GM21786 (cell line): Measurements from ENCODE around the gene ITGB5.

Experiments used
- ATAC-seq: cut with Tn5 transposase; IDR thresholded peaks from one replicate; pipeline ENCODE4 v1.9.1; 2021; ENCODE audit not compliant: unreplicated experiment

Gene ITGB5

GRCh38 chr3:124867511-124867910 lies 19.7 kb downstream of the ITGB5 start:
- ATAC-seq: no peak

GRCh38 chr3:124862006-124862405 lies 25.2 kb downstream of the ITGB5 start:
- ATAC-seq: no peak

DNA sequence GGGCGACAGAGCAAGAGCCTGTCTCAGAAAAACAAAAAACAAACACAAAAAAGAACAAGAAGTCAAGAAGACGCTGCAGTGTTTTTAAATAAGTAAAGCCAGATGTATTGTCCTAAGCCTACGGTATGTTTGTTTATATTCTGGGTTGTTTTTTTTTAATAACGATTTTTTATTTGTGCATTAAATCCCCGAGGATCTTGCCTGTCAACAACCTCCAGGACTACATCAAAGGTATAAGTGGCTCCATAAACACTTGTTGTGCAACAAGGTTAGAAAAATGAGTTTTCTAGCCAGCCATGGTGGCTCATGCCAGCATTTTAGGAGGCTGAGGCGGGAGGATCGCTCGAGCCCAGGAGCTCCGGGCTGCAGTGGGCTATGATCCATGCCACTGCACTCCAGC lies 26.1 kb downstream of the ITGB5 start:
- no peak for ATAC-seq

- no peak for ATAC-seq
Measured at GRCh38 chr3:124860599-124860998, 26.6 kb downstream of the ITGB5 start.

DNA sequence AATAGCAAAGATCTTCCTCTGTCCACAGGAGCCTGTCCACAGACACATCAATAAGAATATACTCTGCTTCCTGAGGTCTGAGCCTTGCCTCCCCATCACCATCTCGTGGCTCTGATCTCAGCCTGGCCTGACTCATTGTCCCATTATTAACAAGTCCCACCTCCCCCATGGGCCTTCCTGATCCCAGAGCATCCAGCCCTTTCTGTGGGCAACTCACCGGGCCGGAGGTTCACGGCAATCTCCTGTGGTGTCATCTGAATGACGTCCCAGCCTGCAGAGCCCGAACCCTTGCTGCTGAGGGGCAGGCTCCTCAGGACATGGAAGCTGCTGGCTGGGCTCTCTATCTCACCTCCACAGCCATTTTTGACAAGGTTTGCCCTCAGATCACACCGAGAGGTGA lies 28.1 kb downstream of the ITGB5 start:
- ATAC-seq: no peak

GRCh38 chr3:124858275-124858674 lies 28.9 kb downstream of the ITGB5 start:
- ATAC-seq: no peak

DNA sequence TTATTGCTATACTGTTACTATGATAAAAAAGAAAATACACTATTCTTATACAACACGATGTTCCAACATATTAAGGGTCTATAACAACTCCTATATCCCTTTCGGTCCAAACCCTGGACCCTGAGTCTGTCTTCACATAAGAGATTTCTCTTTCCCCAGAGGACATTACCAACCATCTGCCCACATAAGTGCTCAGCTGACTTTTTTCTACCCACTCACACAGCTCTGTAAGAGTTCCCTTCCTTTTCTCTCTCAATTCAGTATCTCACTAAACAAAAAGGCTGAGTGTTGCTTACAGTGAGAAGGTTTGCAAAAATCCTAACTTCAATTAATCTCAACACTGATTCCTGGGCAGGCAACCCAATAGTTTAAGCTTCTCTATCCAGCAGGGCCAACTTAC lies 30.5 kb downstream of the ITGB5 start:
- no peak for ATAC-seq

DNA sequence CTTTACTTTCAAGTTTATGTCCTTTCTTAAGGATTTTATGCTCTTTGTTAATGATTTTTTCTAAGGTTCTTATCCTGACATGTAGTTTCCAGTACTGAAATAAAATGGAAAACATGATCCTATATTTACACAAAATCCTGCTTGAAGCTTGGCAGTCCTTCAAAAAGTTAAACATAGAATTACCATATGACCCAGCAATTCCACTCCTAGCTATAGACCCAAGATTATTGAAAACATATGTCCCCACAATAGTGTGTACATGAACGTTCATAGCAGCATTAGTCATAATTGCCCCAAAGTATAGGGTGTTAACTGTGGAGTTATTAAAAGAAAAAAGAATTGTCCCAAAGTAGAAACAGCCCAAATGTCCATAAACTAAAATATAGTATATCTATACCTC lies 33.2 kb downstream of the ITGB5 start:
- ATAC-seq: no peak

DNA sequence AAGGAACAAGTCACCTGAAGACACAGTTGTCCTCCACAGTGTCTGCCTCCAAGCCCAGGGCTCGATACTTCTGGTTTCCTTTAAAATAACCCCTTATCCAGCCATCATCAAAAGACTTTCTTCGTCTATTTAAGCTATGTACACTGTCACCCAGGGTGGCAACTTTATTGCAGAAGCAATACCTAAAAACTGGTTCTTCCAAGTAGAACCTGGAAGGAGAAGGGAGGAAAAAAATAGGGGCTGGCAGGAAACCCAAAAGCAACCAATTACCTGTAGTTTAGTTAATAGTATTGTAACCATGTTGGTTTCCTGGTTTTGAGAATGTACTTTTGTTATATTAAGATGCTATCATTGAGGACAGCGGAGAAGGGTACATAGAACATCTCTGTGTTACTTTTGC lies 33.7 kb downstream of the ITGB5 start:
- ATAC-seq: no peak

DNA sequence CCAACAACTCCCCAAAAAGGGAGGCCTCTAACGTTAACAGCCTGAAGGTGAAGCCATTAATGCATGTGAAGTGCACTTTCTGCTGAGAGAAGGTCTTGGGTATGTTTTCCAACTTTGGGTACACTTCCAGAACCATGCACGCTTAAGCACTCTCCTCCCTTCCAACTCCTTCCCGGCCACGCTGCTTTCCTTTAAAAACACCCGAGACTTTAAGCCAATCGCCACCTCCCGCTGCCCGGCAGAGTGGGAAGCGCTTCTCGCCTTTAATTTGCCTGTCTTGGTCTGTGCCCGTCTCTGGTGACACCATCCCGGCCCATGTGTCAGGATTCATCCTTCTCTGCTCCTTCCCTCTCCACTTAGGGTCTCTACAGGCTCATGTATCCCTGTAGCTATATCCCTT lies 35.3 kb downstream of the ITGB5 start:
- no peak for ATAC-seq

DNA sequence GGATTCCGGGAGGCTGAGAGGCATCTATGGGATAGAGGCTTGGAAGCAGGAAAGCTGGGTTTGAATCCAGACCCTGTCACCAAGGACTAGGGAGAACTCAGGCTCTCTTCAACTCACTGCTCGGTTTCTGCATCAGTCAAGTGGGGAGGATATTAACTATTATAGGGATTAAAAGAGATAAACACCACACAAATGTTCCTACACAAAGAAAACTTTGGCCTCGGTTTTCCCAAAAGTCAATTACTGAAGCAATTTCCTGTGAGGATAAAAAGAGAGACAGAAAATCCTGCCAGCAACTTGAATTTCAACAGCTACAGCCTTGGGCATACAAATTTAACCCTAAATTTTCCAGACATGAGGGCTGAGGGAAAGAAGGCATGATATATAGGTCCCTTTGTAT lies 36.0 kb downstream of the ITGB5 start:
- ATAC-seq: no peak

DNA sequence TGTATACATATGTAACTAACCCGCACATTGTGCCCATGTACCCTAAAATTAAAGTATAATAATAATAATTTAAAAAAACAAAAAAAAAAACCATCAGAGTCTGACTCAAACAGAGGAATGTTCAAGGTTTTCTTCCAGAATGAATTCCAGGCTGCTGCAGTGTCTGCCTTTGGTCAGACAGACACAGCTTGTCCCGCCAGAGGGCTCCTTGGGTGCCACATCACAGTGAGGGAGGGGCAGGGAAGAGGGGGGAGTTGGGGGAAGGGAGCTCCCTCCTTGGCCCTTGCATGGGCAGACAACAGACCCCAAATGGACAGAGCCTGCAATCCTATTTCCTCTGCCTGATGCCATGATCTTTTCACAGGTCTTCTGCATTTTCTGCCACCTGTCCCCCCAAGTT lies 36.5 kb downstream of the ITGB5 start:
- no peak for ATAC-seq

- ATAC-seq: no peak
Measured at GRCh38 chr3:124850212-124850611, 37.0 kb downstream of the ITGB5 start.

- ATAC-seq: no peak
Measured at GRCh38 chr3:124848300-124848699, 38.9 kb downstream of the ITGB5 start.

GRCh38 chr3:124847863-124848262 lies 39.3 kb downstream of the ITGB5 start:
- ATAC-seq: no peak

- no peak for ATAC-seq
Measured at GRCh38 chr3:124847051-124847450, 40.1 kb downstream of the ITGB5 start.

DNA sequence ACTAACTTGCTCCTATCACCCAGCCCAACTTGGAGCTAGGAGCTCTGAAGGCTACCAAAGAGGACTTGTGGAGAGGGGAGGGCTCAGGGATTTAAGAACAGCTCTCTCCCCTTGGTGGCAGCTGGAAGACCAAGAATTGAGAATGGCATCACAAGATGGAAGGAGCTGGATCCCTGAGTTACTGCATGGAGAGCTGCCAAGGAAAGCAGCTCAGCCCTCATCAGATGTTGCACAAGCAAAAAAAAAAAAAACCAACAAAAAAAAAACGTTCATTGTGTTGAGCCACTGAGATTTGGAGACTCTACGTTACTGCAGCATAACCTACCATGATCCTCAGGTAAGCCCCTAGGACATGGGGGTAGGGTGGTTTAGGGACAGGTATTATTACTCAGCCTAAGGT lies 41.0 kb downstream of the ITGB5 start:
- no peak for ATAC-seq

GRCh38 chr3:124845406-124845805 lies 41.8 kb downstream of the ITGB5 start:
- ATAC-seq: no peak

- ATAC-seq: no peak
Measured at GRCh38 chr3:124843506-124844177, 43.5 kb downstream of the ITGB5 start.

DNA sequence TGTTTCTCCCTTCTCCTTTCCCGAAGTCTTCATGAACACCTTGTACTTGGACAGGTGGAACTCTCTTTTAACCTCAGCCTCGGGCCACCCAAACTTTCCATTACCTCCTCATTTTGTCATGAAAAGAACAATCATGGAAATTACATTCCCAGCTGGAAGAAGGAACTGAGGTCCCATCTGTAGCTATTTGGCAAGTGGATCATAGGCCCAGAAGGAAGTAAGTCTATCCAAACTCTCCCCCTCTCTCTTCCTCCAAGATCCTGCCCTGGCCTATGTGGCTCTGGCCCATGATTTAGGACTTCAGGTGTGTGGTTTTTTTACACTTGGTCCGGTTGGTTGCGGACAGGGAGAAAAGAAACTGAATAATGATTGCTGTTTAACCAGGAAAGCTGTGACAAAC lies 44.1 kb downstream of the ITGB5 start:
- no peak for ATAC-seq

- no peak for ATAC-seq
Measured at GRCh38 chr3:124841517-124841916, 45.6 kb downstream of the ITGB5 start.

- no peak for ATAC-seq
Measured at GRCh38 chr3:124840331-124840730, 46.8 kb downstream of the ITGB5 start.

- no peak for ATAC-seq
Measured at GRCh38 chr3:124839896-124840295, 47.3 kb downstream of the ITGB5 start.

GRCh38 chr3:124838963-124839362 lies 48.2 kb downstream of the ITGB5 start:
- ATAC-seq: no peak
